Activated CD8-positive, alpha-beta T cell treated with anti-CD3 and anti-CD28 coated beads for 36 hours (primary cell): ENCODE data around the gene P3H1. TPM values are rescaled to one million over a fixed set of nuclear protein-coding genes. Genes with fewer than 3 reads are reported as not detected.
A peak's percentile ranks its signal among the peaks of the same experiment; 100 is the strongest.

ENCODE experiments used
- ATAC-seq: fragments of 200-7000 bp; cut with Tn5 transposase; one replicate; pipeline ENCODE4 v1.10.0; 2021; ENCODE audit warnings: mild to moderate bottlenecking, moderate library complexity
- CTCF ChIA-PET: fragments of 350-600 bp; sonication (Branson Sonifier 250); formaldehyde crosslinking; loops from one replicate; lab custom pipeline; 2021; ENCODE audit warnings: antibody characterized with exemption; lab: Charles Lee
- POLR2A ChIA-PET: fragments of 350-600 bp; sonication (Branson Sonifier 250); formaldehyde crosslinking; loops from one replicate; lab custom pipeline; 2021; ENCODE audit warnings: antibody characterized with exemption; lab: Charles Lee
- DNase-seq: peaks from one replicate; pipeline ENCODE4 v3.0.0-alpha.2; 2020
- H3K27ac Mint-ChIP-seq: one replicate; pipeline ENCODE4 v1.8.0; 2021; ENCODE audit warnings: mild to moderate bottlenecking, mixed read lengths
- H3K27me3 Mint-ChIP-seq: one replicate; pipeline ENCODE4 v1.8.0; 2021; ENCODE audit warnings: mixed read lengths
- H3K36me3 Mint-ChIP-seq: one replicate; pipeline ENCODE4 v1.8.0; 2021; ENCODE audit warnings: low read depth, mixed read lengths
- H3K4me1 Mint-ChIP-seq: one replicate; pipeline ENCODE4 v1.8.0; 2021; ENCODE audit warnings: low read depth, mixed read lengths
- H3K4me3 Mint-ChIP-seq: one replicate; pipeline ENCODE4 v1.8.0; 2021; ENCODE audit warnings: mild to moderate bottlenecking, moderate library complexity, mixed read lengths
- H3K9me3 Mint-ChIP-seq: one replicate; pipeline ENCODE4 v1.8.0; 2021; ENCODE audit warnings: mixed read lengths
- intact Hi-C: fragments of 100-400 bp; cut with micrococcal nuclease; formaldehyde crosslinking; loops from one replicate; pipeline ENCODE4 v1.10.0; 2022
- total RNA-seq, 2 experiments: library from RNA; stranded (reverse); gene quantifications; one replicate each; pipeline ENCODE4 v1.2.3, GENCODE V29; 2021
- TF ChIP-seq, protein P1 (sequence below): fragments of 200-600 bp; IDR thresholded peaks from one replicate; pipeline ENCODE4 v1.8.0; 2022; ENCODE audit warnings: antibody characterized with exemption, mild to moderate bottlenecking

P3H1 gene
- total RNA-seq, 2 experiments from 2014 or later, result 34.7 to 34.8 TPM

DNA sequence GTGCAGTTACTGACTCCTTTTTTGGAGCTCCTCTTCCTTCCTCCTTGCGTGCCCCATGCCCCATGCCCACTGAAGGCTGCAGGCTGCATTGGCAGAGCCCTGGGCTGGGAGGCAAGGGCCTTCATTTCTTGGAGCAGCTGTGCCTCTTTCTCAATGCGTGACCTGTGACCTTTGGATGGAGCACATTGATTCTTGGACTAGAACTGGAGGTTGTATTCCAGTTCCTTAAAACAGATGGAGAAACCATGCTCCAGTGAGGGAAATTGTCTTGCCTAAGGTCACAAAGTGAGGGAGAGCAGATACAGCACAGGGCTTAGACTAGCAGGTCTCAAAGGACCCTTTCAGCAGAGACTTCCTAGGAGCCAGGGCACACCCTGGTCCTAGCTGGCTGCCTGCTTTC, 27.0 kb upstream of the P3H1 start:
- no peaks in the 10 kb centered on the region for H3K4me1 Mint-ChIP-seq
- no peak overlapping the region for H3K4me3 Mint-ChIP-seq

DNA sequence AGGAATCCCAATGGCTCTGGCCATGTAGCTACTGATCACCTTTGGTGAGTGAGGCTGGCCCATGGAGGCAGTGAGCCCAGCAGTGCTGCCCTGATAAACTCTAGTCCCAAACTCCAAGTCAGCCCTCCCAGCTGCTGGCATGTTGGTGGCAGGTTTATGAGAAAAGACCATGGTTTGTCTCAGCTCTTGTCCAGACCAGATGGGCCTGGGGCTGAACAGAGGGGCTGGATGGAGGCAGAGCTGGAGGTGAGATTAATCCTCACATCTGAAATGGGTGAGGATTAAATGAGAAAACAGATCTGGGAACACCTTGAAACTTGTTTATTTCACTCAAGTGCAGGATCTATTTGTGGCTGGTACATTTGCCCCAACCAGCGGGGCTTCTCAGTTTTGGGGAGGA, 21.2 kb upstream of the P3H1 start:
- no peak for DNase-seq
- Mint-ChIP-seq H3K4me1 (peaks cover 11% of the 10 kb centered on the region), H3K36me3 (peaks cover 10% of the 10 kb centered on the region), H3K27ac (no peak overlapping the region), H3K9me3 (no peaks in the 10 kb centered on the region), H3K4me3 (no peak overlapping the region), H3K27me3 (no peaks in the 10 kb centered on the region)
- CTCF ChIA-PET, result interaction anchor here (1.4 kb wide), 1 partner anchor 286 kb away, joined by 6 read pairs; no protein-coding TSS in a partner anchor
- TF ChIP-seq, protein P1, sequence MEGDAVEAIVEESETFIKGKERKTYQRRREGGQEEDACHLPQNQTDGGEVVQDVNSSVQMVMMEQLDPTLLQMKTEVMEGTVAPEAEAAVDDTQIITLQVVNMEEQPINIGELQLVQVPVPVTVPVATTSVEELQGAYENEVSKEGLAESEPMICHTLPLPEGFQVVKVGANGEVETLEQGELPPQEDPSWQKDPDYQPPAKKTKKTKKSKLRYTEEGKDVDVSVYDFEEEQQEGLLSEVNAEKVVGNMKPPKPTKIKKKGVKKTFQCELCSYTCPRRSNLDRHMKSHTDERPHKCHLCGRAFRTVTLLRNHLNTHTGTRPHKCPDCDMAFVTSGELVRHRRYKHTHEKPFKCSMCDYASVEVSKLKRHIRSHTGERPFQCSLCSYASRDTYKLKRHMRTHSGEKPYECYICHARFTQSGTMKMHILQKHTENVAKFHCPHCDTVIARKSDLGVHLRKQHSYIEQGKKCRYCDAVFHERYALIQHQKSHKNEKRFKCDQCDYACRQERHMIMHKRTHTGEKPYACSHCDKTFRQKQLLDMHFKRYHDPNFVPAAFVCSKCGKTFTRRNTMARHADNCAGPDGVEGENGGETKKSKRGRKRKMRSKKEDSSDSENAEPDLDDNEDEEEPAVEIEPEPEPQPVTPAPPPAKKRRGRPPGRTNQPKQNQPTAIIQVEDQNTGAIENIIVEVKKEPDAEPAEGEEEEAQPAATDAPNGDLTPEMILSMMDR, result no peak
- intact Hi-C loops, result no loop called here
- POLR2A ChIA-PET, result no interaction called here
- ATAC-seq, result no peak

More for the DNA sequence above, 27.0 kb upstream of the P3H1 start:
- Mint-ChIP-seq H3K36me3 (no peaks in the 10 kb centered on the region), H3K9me3 (no peaks in the 10 kb centered on the region), H3K27ac (no peak overlapping the region), H3K27me3 (peaks cover 3% of the 10 kb centered on the region)
- DNase-seq (no peak), ATAC-seq (no peak)
- intact Hi-C loops, result no loop called here
- POLR2A ChIA-PET, result no interaction called here
- CTCF ChIA-PET, result interaction anchor here (1.5 kb wide), 1 partner anchor 15 kb away, joined by 6 read pairs; no protein-coding TSS in a partner anchor
- TF ChIP-seq, protein P1, result no peak

DNA sequence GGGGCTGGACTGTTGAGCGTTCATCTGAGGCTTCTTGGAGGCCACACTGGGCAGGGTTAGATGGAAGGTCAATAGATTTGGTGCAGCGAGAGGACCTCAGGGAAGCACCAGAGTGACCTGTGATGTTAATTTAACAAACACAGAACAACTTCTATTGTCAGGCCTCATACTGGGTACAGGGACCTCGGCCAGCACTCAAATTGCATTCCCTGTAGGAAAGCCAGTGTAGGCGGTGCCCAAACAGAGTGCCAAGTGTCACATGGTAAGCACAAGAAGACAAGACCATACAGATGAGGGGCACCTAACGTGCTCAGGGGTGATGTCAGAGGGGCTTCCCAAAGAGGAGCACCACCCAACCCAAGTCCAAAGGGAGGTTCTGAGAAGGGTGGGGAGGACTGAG, 19.3 kb upstream of the P3H1 start:
- Mint-ChIP-seq H3K36me3 (peaks cover 15% of the 10 kb centered on the region), H3K9me3 (no peaks in the 10 kb centered on the region), H3K4me1 (peaks cover 11% of the 10 kb centered on the region), H3K27ac (peak overlapping the region; percentile 65), H3K27me3 (no peaks in the 10 kb centered on the region), H3K4me3 (no peak overlapping the region)
- DNase-seq, result no peak
- intact Hi-C loops, result no loop called here
- TF ChIP-seq, protein P1, result no peak
- ChIA-PET POLR2A (interaction anchor here (1.1 kb wide), 1 partner anchor 19 kb away, joined by 3 read pairs; the partner anchor contains the start of genes C1orf50 and P3H1), CTCF (no interaction called here)
- ATAC-seq, result no peak

DNA sequence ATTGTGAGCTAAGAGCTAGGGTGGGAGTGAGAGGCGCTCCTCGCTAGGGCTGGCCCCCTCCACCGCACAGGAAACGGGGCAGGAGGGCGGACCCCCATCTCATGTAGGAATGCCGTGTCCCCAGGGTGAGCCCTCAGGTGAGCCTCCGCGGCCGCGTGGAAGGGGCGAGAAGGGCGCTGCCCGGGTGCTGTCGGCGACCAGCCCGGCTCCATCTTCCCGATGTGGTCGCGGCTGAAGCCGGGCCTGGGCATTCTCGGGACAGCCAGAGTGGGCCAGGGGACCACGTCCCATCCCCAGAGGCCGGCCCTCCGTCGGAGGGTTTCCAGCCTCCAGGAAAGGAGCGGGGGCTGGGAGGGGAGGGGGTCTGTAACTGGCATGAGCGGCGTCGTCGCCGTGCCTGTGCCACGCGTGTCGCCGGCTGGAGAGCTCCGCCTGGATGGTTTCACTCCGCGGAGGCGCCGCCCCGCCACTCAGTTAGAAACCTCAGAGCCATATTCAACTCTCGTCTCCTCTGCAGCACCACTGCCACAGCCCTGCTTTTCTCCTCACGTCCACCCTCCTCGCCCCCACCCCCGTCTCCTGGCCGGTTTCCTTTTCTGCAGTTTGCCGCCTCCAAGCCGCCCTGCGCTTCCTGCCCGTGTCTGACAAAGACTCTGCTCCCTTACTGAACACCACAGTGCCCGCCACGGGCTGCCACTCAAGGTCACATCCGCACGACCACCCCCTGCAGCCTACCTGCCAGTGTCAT, 18.3 kb upstream of the P3H1 start, which contains the start of gene TMEM269:
TMEM269 (plus strand) TSS at position 46 of the 748 bp plus-strand sequence. CDS start 4,903 bp downstream, outside the sequence.
- Mint-ChIP-seq H3K9me3 (no peaks in the 10 kb centered on the region), H3K4me3 (peak within 1 kb of the TSS; percentile 62), H3K4me1 (peaks cover 11% of the 10 kb centered on the region), H3K27ac (peak within 1 kb of the TSS; percentile 65), H3K27me3 (no peaks in the 10 kb centered on the region), H3K36me3 (peaks cover 22% of the 10 kb centered on the region)
- peak; percentile 89 for ATAC-seq
- TF ChIP-seq, protein P1, result no peak
- intact Hi-C loops, result no loop called here
- ChIA-PET POLR2A (interaction anchor here (1.0 to 1.8 kb wide), 2 partner anchors 31 to 129 kb away, joined by 3 to 4 read pairs; no protein-coding TSS in a partner anchor), CTCF (interaction anchor here (0.6 to 1.0 kb wide), 2 partner anchors 16 to 290 kb away, joined by 3 to 4 read pairs; no protein-coding TSS in a partner anchor)
- DNase-seq, result peak; percentile 74

DNA sequence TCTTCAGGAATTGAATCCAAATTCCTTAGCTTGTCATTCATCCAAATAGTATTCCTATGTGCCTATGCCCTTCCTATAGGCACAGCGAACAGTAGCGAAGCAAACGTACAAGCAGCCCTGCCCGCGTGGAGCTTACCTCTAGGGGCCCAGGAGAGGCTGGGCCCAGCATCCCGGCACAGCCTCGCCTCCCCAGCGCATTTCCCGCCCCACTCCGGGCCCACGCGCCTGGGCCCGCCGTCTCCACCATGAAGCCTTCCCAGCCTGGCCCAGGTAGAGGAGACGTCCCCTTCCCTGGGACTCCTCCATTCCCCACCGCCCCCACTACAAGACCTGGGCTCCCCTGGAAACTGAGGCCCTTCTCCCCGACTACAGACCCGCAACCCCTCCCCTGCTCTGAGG, 17.7 kb upstream of the P3H1 start:
- Mint-ChIP-seq H3K36me3 (peaks cover 25% of the 10 kb centered on the region), H3K27me3 (no peaks in the 10 kb centered on the region), H3K4me1 (peaks cover 16% of the 10 kb centered on the region), H3K27ac (no peak overlapping the region), H3K4me3 (no peak overlapping the region), H3K9me3 (no peaks in the 10 kb centered on the region)
- ATAC-seq, result no peak
- CTCF ChIA-PET, result interaction anchor here (0.6 to 1.4 kb wide), 3 partner anchors 15 to 290 kb away, joined by 3 to 4 read pairs (median 3); no protein-coding TSS in a partner anchor
- intact Hi-C loops, result no loop called here
- POLR2A ChIA-PET, result interaction anchor here (0.9 to 1.9 kb wide), 4 partner anchors 18 to 130 kb away, joined by 3 to 8 read pairs (median 4); partner anchors contain the start of genes C1orf50, P3H1 and ZNF691
- TF ChIP-seq, protein P1, result no peak
- no peak for DNase-seq
